HepG2 (cell line): ENCODE results near the gene MYADML2. TPM values are rescaled to one million over a fixed set of nuclear protein-coding genes. Genes with fewer than 3 reads are reported as not detected.

Experiments used
- CREM ChIP-seq, 2 experiments: sonication (generic) in 1 of 2; formaldehyde crosslinking in 1 of 2; IDR thresholded peaks; 2 replicates each; pipeline versions ENCODE4 v1.4.0 to v1.6.1; 2016 to 2020; ENCODE audit warnings: antibody characterized with exemption in 1 of 2, mild to moderate bottlenecking in 1 of 2, missing genetic modification reagents in 1 of 2
- GZF1 ChIP-seq: sonication (generic); formaldehyde crosslinking; IDR thresholded peaks from 2 replicates; pipeline ENCODE4 v1.5.1; 2020; ENCODE audit warnings: mild to moderate bottlenecking, missing genetic modification reagents
- NFE2L1 ChIP-seq: sonication (generic); formaldehyde crosslinking; IDR thresholded peaks from 2 replicates; pipeline ENCODE4 v1.4.0; 2020; ENCODE audit warnings: missing genetic modification reagents, mild to moderate bottlenecking, borderline replicate concordance
- ONECUT2 ChIP-seq: sonication (generic); formaldehyde crosslinking; IDR thresholded peaks from 2 replicates; pipeline ENCODE4 v1.4.0; 2020; ENCODE audit warnings: missing genetic modification reagents
- POLR2AphosphoS5 ChIP-seq: IDR thresholded peaks from 2 replicates; pipeline ENCODE4 v1.6.1; 2012; ENCODE audit warnings: low read depth, low read length
- TAF1 ChIP-seq: sonication (generic); formaldehyde crosslinking; IDR thresholded peaks from 2 replicates; pipeline ENCODE4 v1.4.0; 2020; ENCODE audit warnings: missing genetic modification reagents
- ZNF160 ChIP-seq: sonication (generic); formaldehyde crosslinking; IDR thresholded peaks from 2 replicates; pipeline ENCODE4 v1.8.0; 2022; ENCODE audit warnings: mild to moderate bottlenecking, inconsistent platforms, missing genetic modification reagents
- ZNF530 ChIP-seq: sonication (generic); formaldehyde crosslinking; IDR thresholded peaks from 2 replicates; pipeline ENCODE4 v1.5.0; 2020; ENCODE audit warnings: low read depth, mild to moderate bottlenecking, missing genetic modification reagents
- ZNF567 ChIP-seq: sonication (generic); formaldehyde crosslinking; IDR thresholded peaks from 2 replicates; pipeline ENCODE4 v1.8.1; 2023; ENCODE audit warnings: mild to moderate bottlenecking, missing genetic modification reagents, borderline replicate concordance
- ZNF75D ChIP-seq: sonication (generic); formaldehyde crosslinking; IDR thresholded peaks from 2 replicates; pipeline ENCODE4 v1.8.1; 2023; ENCODE audit warnings: missing genetic modification reagents, mild to moderate bottlenecking, borderline replicate concordance
- polyA plus RNA-seq, 8 experiments: library from polyadenylated mRNA; depleted of rRNA in 3 of 8; stranded (reverse) in 7 of 8; unstranded in 1 of 8; fragments of >200 nt; fragmentation: Illumina TruSeq in 4 of 8; extraction: Trizol in 4 of 8; gene quantifications; 2 replicates each; pipeline versions ENCODE4 v1.2.1 to v1.2.3, GENCODE V29; 2011 to 2016; ENCODE audit warnings: low read depth in 4 of 8, missing spikeins in 1 of 8, mixed read lengths in 1 of 8; ENCODE audit not compliant: insufficient read depth in 1 of 8
- total RNA-seq, 5 experiments: library from RNA; depleted of rRNA; stranded (reverse); fragments of >200 nt; fragmentation: Illumina TruSeq; extraction: Trizol; gene quantifications; 2 replicates each; pipeline ENCODE4 v1.2.3, GENCODE V29; 2016; ENCODE audit warnings: low read depth in 1 of 5
- TF ChIP-seq, protein P1 (sequence below): sonication (generic); formaldehyde crosslinking; IDR thresholded peaks from 2 replicates; pipeline ENCODE4 v1.5.1; 2020; ENCODE audit warnings: missing genetic modification reagents, mild to moderate bottlenecking, borderline replicate concordance
- TF ChIP-seq, protein P2 (sequence below): sonication (generic); formaldehyde crosslinking; IDR thresholded peaks from 2 replicates; pipeline ENCODE4 v1.9.0; 2021; ENCODE audit warnings: missing genetic modification reagents, borderline replicate concordance
- TF ChIP-seq, protein P3 (sequence below): sonication (generic); formaldehyde crosslinking; IDR thresholded peaks from 2 replicates; pipeline ENCODE4 v1.5.0; 2020; ENCODE audit warnings: missing genetic modification reagents, mild to moderate bottlenecking, borderline replicate concordance
- TF ChIP-seq, protein P4 (sequence below), 2 experiments: sonication (generic) in 1 of 2; formaldehyde crosslinking in 1 of 2; IDR thresholded peaks; 2 replicates each; pipeline versions ENCODE4 v1.5.1 to v1.6.1; 2011 to 2020; ENCODE audit warnings: borderline replicate concordance in 1 of 2, low read depth in 1 of 2, low read length in 1 of 2, mild to moderate bottlenecking in 1 of 2, missing genetic modification reagents in 1 of 2, moderate library complexity in 1 of 2
- TF ChIP-seq, protein P5 (sequence below): sonication (generic); formaldehyde crosslinking; IDR thresholded peaks from 2 replicates; pipeline ENCODE4 v1.4.0; 2020; ENCODE audit warnings: mild to moderate bottlenecking, missing genetic modification reagents, borderline replicate concordance

The MYADML2 gene
- total and polyA plus RNA-seq, 2 of the 13 experiments (the other 11 are each of a cell fraction or from before 2014, with no cell fraction given), result not detected

DNA sequence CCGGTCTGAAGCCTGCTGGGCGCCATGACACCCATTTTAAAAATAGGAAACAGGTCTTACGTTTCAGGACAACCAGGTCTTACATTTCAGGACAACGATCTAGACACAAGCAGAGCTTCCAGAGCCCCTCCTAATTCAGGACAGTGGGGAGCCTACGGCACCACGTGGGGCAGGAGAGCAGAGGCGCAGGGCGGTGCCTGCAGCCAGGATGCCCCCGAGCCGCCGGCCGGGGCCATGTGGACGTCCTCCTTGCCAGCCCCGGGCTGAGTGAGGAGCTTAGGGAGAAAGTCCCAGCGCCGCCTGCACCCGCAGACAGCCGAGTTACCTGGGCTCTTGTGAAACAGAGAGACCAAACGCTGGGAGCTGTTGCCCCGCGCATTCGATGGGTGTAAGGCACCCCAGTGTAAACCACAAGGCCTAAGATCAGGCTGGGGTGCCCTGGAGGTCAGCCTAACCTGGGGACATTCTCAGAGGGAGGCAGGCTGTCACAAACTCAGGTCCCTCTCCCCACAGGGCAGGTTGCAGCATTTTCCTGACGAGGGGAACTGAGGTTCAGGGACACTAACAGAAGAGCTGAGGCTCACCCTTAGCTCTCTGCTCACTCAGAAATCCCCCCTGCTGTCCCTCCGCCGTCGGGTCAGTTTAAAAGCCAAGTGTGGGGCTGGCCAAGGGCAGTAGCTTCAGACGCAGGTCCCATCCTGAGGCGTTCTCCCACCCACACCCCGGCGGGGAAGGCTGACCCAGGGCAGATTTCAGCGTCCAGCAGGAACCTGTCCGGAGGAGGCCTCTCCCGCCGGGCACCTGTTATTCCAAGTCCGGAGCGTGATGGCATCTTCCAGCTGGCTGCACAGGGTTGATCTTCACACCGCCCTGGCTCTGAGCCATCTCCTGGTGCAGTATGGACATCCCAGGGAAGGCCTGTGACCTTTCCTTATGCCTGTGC, 15.7 kb upstream of the MYADML2 start (continued):
- TF ChIP-seq, protein P1, sequence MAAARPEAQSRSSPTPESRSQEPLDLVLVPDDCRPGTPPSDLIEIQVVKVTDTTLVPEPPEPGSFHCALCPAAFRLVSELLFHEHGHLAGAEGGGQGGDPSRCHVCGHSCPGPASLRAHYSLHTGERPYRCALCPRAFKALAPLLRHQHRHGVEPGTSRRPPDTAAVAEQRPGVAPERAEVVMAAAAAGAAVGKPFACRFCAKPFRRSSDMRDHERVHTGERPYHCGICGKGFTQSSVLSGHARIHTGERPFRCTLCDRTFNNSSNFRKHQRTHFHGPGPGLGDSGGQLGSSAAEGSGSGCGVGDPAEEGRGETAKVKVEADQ (CRISPR knock-in tag), result no peak
- no peak for TF ChIP-seq GZF1 (CRISPR knock-in tag)
- no peak for TF ChIP-seq NFE2L1 (CRISPR knock-in tag)
- TF ChIP-seq ZNF160, result no peak
- TF ChIP-seq, protein P2, sequence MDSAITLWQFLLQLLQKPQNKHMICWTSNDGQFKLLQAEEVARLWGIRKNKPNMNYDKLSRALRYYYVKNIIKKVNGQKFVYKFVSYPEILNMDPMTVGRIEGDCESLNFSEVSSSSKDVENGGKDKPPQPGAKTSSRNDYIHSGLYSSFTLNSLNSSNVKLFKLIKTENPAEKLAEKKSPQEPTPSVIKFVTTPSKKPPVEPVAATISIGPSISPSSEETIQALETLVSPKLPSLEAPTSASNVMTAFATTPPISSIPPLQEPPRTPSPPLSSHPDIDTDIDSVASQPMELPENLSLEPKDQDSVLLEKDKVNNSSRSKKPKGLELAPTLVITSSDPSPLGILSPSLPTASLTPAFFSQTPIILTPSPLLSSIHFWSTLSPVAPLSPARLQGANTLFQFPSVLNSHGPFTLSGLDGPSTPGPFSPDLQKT (CRISPR knock-in tag), result no peak
- TF ChIP-seq, protein P3, sequence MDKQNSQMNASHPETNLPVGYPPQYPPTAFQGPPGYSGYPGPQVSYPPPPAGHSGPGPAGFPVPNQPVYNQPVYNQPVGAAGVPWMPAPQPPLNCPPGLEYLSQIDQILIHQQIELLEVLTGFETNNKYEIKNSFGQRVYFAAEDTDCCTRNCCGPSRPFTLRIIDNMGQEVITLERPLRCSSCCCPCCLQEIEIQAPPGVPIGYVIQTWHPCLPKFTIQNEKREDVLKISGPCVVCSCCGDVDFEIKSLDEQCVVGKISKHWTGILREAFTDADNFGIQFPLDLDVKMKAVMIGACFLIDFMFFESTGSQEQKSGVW (CRISPR knock-in tag), result no peak
- TF ChIP-seq, protein P4, sequence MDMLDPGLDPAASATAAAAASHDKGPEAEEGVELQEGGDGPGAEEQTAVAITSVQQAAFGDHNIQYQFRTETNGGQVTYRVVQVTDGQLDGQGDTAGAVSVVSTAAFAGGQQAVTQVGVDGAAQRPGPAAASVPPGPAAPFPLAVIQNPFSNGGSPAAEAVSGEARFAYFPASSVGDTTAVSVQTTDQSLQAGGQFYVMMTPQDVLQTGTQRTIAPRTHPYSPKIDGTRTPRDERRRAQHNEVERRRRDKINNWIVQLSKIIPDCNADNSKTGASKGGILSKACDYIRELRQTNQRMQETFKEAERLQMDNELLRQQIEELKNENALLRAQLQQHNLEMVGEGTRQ (IDR thresholded peaks at IDR 0.05; ENCODE audit: low read depth, low read length), result no peak
- TF ChIP-seq, protein P4 (CRISPR knock-in tag; IDR thresholded peaks at IDR 0.05; ENCODE audit: borderline replicate concordance), result no peak
- TF ChIP-seq ZNF530 (CRISPR knock-in tag), result no peak
- TF ChIP-seq TAF1 (CRISPR knock-in tag), result no peak; the same call in 1 of the 2 replicates
- peak; percentile 32; the same call in 1 of the 2 replicates for TF ChIP-seq POLR2AphosphoS5
- no peak for TF ChIP-seq ONECUT2 (CRISPR knock-in tag)
- TF ChIP-seq CREM (IDR thresholded peaks at IDR 0.05), result no peak
- no peak for TF ChIP-seq CREM (CRISPR knock-in tag; IDR thresholded peaks at IDR 0.05)
- TF ChIP-seq ZNF567 (CRISPR knock-in tag), result no peak
- TF ChIP-seq ZNF75D, result no peak
- TF ChIP-seq, protein P5, sequence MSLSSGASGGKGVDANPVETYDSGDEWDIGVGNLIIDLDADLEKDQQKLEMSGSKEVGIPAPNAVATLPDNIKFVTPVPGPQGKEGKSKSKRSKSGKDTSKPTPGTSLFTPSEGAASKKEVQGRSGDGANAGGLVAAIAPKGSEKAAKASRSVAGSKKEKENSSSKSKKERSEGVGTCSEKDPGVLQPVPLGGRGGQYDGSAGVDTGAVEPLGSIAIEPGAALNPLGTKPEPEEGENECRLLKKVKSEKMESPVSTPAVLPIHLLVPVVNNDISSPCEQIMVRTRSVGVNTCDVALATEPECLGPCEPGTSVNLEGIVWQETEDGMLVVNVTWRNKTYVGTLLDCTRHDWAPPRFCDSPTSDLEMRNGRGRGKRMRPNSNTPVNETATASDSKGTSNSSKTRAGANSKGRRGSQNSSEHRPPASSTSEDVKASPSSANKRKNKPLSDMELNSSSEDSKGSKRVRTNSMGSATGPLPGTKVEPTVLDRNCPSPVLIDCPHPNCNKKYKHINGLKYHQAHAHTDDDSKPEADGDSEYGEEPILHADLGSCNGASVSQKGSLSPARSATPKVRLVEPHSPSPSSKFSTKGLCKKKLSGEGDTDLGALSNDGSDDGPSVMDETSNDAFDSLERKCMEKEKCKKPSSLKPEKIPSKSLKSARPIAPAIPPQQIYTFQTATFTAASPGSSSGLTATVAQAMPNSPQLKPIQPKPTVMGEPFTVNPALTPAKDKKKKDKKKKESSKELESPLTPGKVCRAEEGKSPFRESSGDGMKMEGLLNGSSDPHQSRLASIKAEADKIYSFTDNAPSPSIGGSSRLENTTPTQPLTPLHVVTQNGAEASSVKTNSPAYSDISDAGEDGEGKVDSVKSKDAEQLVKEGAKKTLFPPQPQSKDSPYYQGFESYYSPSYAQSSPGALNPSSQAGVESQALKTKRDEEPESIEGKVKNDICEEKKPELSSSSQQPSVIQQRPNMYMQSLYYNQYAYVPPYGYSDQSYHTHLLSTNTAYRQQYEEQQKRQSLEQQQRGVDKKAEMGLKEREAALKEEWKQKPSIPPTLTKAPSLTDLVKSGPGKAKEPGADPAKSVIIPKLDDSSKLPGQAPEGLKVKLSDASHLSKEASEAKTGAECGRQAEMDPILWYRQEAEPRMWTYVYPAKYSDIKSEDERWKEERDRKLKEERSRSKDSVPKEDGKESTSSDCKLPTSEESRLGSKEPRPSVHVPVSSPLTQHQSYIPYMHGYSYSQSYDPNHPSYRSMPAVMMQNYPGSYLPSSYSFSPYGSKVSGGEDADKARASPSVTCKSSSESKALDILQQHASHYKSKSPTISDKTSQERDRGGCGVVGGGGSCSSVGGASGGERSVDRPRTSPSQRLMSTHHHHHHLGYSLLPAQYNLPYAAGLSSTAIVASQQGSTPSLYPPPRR (CRISPR knock-in tag), result no peak
